Lung (tissue), 12 donors: ENCODE data around the gene PDE4B. TPM values are rescaled to one million over a fixed set of nuclear protein-coding genes. Genes with fewer than 3 reads are reported as not detected.

ENCODE experiments used
- ATAC-seq: fragments of 200-7000 bp; cut with Tn5 transposase; one replicate; pipeline ENCODE4 v1.9.1; 2020; ENCODE audit warnings: moderate number of reproducible peaks; ENCODE audit not compliant: insufficient read depth, low FRiP score
- DNase-seq, 3 donors: peaks; one replicate each; pipeline ENCODE4 v3.0.0-alpha.2; 2013 to 2017
- H3K27ac ChIP-seq, 2 donors: one replicate each; pipeline ENCODE4 v1.5.1; 2013; ENCODE audit warnings: mild to moderate bottlenecking in 2 of 2, moderate library complexity in 2 of 2, control low read depth in 1 of 2, inconsistent platforms in 1 of 2, low read depth in 1 of 2, low read length in 1 of 2
- H3K27me3 ChIP-seq, 3 donors: one replicate each; pipeline ENCODE4 v1.5.1; 2013; ENCODE audit warnings: low read length in 2 of 3; ENCODE audit not compliant: control insufficient read depth in 3 of 3, insufficient read depth in 3 of 3
- H3K36me3 ChIP-seq, 4 donors: one replicate each; pipeline ENCODE4 v1.5.1; 2013; ENCODE audit warnings: low read length in 4 of 4, mild to moderate bottlenecking in 1 of 4, moderate library complexity in 1 of 4; ENCODE audit not compliant: control insufficient read depth in 4 of 4, insufficient read depth in 4 of 4
- H3K4me1 ChIP-seq, 5 donors: one replicate each; pipeline ENCODE4 v1.5.1; 2013; ENCODE audit warnings: low read length in 5 of 5, mild to moderate bottlenecking in 2 of 5, moderate library complexity in 1 of 5; ENCODE audit not compliant: control insufficient read depth in 5 of 5, insufficient read depth in 5 of 5
- H3K4me3 ChIP-seq: one replicate; pipeline ENCODE4 v1.5.1; 2013; ENCODE audit warnings: mild to moderate bottlenecking, control low read depth, moderate library complexity
- H3K9ac ChIP-seq, 2 donors: one replicate each; pipeline ENCODE4 v1.5.1; 2013; ENCODE audit warnings: low read length in 2 of 2, control low read depth in 1 of 2; ENCODE audit not compliant: insufficient read depth in 1 of 2
- H3K9me3 ChIP-seq, 4 donors: one replicate each; pipeline ENCODE4 v1.5.1; 2013; ENCODE audit warnings: low read length in 3 of 4, mild to moderate bottlenecking in 1 of 4, moderate library complexity in 1 of 4; ENCODE audit not compliant: control insufficient read depth in 4 of 4, insufficient read depth in 3 of 4
- WGBS, 2 donors: extraction: QIAGEN DNeasy Blood & Tissue Kit; methylation state at CpG; one replicate each; pipeline ENCODE4 v1.1.7; 2013; 5-methylcytosine and 5-hydroxymethylcytosine counted together
- polyA plus RNA-seq, 2 donors: library from polyadenylated mRNA; stranded (reverse); fragments of 200-250 nt; gene quantifications; one replicate each; pipeline ENCODE4 v1.2.1, GENCODE V29; 2013
- total RNA-seq, 2 donors: library from RNA; depleted of rRNA in 1 of 2; stranded (reverse); fragments of >200 nt in 1 of 2; gene quantifications; one replicate each; pipeline ENCODE4 v1.2.1, GENCODE V29; 2014 to 2021
- TF ChIP-seq, protein P1 (sequence below): IDR thresholded peaks from 2 replicates; pipeline ENCODE4 v1.5.1; 2012; ENCODE audit warnings: mild to moderate bottlenecking; ENCODE audit errors: control extremely low read depth, extremely low read depth
- donor health status: control.
- donor health status: control.
- donor health status: Bipolar disorder and iron deficiency.
- donor health status: healthy.
- donor health status: DM: yes; HTN: yes; CAD: no.

PDE4B gene
- total and polyA plus RNA-seq, 4 donors = 4.0 to 96.2 (median 20.2) TPM

GRCh38 chr1:66292944-66293343 lies 500.2 kb downstream of the PDE4B start:
- H3K36me3 ChIP-seq = no peaks in the 10 kb centered on the region
- H3K27me3 ChIP-seq = no peaks in the 10 kb centered on the region
- ATAC-seq (no peak), DNase-seq (no peak)
- H3K9me3 ChIP-seq = no peaks in the 10 kb centered on the region
- H3K4me1 ChIP-seq = peaks cover 0 to 13% (median 0%) of the 10 kb centered on the region in 5 donors
- 86 to 93% methylated on average over 3 of the region's 3 CpGs for WGBS, 2 donors
- no peak overlapping the region for H3K27ac ChIP-seq
- H3K9ac ChIP-seq = no peak overlapping the region
- TF ChIP-seq, protein P1, sequence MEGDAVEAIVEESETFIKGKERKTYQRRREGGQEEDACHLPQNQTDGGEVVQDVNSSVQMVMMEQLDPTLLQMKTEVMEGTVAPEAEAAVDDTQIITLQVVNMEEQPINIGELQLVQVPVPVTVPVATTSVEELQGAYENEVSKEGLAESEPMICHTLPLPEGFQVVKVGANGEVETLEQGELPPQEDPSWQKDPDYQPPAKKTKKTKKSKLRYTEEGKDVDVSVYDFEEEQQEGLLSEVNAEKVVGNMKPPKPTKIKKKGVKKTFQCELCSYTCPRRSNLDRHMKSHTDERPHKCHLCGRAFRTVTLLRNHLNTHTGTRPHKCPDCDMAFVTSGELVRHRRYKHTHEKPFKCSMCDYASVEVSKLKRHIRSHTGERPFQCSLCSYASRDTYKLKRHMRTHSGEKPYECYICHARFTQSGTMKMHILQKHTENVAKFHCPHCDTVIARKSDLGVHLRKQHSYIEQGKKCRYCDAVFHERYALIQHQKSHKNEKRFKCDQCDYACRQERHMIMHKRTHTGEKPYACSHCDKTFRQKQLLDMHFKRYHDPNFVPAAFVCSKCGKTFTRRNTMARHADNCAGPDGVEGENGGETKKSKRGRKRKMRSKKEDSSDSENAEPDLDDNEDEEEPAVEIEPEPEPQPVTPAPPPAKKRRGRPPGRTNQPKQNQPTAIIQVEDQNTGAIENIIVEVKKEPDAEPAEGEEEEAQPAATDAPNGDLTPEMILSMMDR = no peak
- H3K4me3 ChIP-seq = no peak overlapping the region

DNA sequence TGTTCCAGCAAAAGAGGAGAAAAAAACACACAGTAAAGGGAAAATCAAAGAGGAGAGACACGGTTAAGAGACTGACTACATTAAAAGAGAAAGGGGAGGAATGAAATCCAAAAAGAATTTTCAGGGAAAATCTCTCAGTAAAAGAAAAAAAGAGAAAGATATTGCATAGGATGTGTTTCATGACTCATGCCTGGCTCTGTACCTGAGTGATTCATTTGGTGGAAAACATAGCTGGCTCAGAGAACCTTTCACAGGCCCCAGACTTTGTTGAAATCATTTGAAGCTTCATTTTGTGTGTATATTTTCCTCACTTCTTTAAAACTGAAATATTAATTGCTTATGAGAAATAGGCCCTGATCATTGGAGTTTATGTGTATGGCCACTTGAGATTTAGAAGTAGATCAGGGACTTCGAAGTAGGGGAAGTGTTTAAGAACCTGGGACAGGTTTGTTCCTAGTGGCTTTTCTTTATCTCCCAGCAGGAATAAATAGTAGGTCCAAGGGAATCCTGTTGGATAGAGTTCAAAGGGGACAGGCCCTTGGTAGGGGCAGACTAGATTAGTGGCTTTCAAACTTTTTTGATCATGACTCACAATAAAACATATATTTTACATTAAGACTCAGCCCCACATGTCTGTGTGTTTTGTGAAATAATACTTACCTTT lies 502.1 kb downstream of the PDE4B start:
- no peak for DNase-seq
- no peak for ATAC-seq
- Histone ChIP-seq H3K27ac (peak overlapping the region in 1 of 2 donors; percentile 81), H3K4me1 (peaks cover 0 to 13% (median 0%) of the 10 kb centered on the region in 5 donors), H3K9ac (no peak overlapping the region), H3K27me3 (no peaks in the 10 kb centered on the region), H3K4me3 (no peak overlapping the region), H3K36me3 (no peaks in the 10 kb centered on the region), H3K9me3 (no peaks in the 10 kb centered on the region)
- WGBS, 2 donors = 59 to 85% methylated on average over 2 of the region's 2 CpGs
- TF ChIP-seq, protein P1 = no peak

DNA sequence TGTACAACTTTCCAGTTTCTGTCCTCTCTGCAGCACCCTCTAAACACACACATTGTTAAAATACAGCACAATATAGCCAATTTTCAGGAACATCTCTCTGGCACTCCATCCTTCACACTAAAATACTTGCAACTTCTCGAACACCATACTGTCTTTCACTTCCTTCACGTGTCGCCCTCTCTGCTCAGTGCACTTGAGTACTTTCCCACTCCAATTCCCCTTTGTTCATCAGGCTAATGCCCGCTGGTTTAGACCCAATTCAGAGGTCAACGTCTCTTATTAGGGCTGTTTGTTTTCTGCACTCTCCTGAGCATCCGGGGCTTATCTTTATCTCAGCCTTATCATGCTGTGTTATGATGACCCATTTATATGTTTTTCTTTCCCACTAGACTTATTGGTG lies 503.1 kb downstream of the PDE4B start:
- Histone ChIP-seq H3K4me3 (no peak overlapping the region), H3K9ac (no peak overlapping the region), H3K9me3 (no peaks in the 10 kb centered on the region), H3K27me3 (no peaks in the 10 kb centered on the region), H3K36me3 (no peaks in the 10 kb centered on the region), H3K27ac (no peak overlapping the region), H3K4me1 (peaks cover 0 to 21% (median 4%) of the 10 kb centered on the region in 5 donors)
- 72 to 79% methylated on average over 6 of the region's 6 CpGs for WGBS, 2 donors
- TF ChIP-seq, protein P1 = no peak
- DNase-seq (peak in 1 of 3 donors; percentile 50), ATAC-seq (no peak)

DNA sequence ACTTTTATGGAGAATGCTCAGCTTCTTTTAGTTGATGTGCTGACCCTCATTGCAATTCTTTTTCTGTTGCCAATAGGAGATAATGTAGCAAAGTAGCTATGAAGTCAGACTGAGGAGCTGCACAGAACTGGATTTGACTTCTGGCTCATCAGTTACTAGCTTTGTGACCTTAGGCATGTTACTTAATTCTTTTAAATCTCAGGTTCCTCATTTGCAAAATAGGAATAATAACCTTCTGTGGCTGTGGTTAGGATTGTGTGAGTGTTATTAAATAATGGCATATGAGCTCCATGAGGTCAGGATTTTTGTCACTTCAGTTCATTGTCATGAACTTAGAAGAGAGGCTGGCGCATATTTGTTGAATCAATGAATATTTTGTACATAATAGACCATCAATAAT lies 503.7 kb downstream of the PDE4B start:
- Histone ChIP-seq H3K27me3 (no peaks in the 10 kb centered on the region), H3K4me3 (no peak overlapping the region), H3K27ac (no peak overlapping the region), H3K4me1 (peaks cover 0 to 24% (median 4%) of the 10 kb centered on the region in 5 donors), H3K9me3 (no peaks in the 10 kb centered on the region), H3K36me3 (no peaks in the 10 kb centered on the region), H3K9ac (no peak overlapping the region)
- DNase-seq (no peak), ATAC-seq (no peak)
- TF ChIP-seq, protein P1 = no peak
- WGBS, 2 donors = 97% methylated on average over 1 of the region's 1 CpG
